NCI-H2029 treated with DMSO at 0.1 percent for 48 hours (cell line): ENCODE results near the gene ZNF536.
"Not testable (repeated sequence)": the region's sequence is repeated elsewhere in the genome, so short reads cannot be mapped to it uniquely, and the experiment has no call there.

ENCODE experiments used
- DNase-seq: peaks from one replicate; lab custom pipeline; 2025; lab: John Stamatoyannopoulos, UW

ZNF536 gene

DNA sequence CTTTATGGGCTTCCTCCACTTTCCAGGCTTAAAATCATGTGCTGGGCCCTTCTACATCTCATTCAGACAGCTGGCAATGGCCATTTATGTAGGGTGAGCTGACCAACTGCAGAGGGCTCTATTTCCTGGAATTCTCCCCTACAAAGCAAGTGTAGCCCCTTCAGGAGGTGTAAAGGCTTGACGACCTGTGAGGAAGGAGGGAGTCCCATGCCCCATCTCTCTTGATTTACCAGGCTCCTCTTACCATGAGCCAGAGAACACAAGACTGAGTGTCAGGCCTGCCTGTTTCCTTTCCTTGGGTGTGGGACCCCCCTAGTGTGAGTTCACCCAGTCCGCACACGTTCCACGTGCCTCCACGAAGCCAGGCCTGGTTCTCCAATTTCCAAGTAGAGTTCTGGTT, 16.6 kb downstream of the ZNF536 start:
- DNase-seq, result no peak

DNA sequence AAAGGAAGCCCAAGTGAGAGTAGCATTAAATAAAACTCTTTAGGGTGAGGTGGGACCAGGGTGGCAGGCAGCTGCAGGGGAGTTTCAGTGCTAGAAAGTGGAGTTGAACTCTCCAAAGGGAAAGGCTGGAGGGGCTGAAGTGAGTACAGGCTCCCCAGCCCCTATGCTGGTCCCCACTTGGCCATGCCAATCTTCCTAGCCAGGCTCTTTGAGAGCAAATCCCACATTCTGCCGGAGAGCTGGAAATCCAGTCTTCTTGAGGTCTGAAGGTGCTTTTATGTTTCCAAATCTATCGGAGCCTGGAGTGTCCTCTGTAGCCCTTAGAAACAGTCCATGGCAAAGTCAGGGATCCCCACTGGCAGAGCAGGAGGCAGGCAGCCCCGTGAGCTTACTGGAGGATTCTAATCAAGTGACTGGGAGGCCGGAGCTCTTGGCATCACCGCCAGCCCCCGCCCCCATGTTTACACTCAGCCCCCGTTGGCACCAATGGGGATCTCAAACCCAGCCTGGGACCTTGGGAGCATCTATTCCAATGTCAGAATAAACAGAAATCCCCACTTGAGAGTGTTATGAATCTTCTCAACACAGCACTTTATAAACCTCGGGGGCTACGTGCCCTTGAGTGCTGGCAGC, 18.3 kb downstream of the ZNF536 start:
- no peak for DNase-seq

GRCh38 chr19:30391052-30391451, 18.9 kb downstream of the ZNF536 start:
- DNase-seq, result no peak

- no peak for DNase-seq
These were observed 19.7 kb downstream of the ZNF536 start for GRCh38 chr19:30391554-30392551.

- DNase-seq, result no peak
These were observed 20.9 kb downstream of the ZNF536 start for GRCh38 chr19:30393046-30393445.

- DNase-seq, result no peak
These were observed 21.7 kb downstream of the ZNF536 start for GRCh38 chr19:30393729-30394480.

- DNase-seq, result no peak
These were observed 22.4 kb downstream of the ZNF536 start for GRCh38 chr19:30394481-30395151.

DNA sequence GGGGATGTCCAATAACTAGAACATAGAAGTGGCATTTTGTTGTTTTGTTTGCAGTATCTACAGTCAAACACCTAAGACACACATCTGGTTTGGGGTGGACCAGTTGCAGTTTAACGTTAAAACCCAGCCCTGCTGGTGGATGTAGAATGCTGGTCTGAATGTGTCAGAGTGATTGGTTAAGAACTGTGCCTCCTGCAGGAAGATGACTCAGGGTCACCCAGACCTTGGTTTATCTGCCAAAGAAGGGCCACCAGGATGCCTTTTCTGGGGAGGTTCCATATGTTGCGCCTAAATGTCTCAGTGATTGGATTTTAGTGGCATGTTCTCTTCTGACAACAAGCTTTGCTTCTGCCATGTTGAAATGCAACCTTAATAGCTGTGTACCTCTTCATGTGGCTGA, 23.1 kb downstream of the ZNF536 start:
- no peak for DNase-seq

- not testable (repeated sequence) for DNase-seq
These were observed 26.4 kb downstream of the ZNF536 start for GRCh38 chr19:30398539-30398938.

GRCh38 chr19:30401956-30402355, 29.8 kb downstream of the ZNF536 start:
- DNase-seq, result no peak

DNA sequence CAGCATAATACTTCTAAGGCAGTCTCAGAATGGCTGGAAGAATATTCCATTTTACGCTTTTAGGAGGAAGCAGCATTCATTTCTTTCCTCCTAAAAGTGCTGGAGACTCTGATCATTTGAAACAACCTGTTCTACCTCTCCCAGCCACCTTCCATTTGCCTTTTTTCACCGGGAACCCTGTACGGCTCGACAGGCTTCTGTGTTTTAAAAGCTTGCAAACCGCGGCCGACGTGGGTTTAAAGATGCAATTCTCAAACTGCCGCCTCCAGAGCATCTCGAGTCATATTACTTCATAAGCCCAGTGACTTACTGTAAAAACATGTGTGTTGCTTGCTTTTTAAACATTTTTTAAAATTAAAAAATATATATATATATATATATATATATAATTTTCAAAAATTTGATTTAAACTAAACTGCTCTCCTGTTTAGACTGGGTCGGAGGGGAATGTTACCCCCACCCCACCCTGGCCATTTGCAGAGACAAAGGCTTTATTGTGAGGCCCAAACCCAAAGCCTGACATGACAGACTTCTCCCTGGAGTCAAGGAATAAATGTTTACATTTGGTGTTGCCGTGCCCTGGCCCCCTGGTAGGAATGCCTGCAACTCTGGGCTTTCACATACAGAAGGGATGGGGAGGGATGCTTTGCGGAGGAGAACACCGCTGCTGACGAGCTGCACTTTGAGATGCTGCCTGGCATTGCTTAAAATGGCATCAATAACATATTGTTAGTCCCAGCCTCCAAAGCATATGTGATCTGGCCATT, 30.4 kb downstream of the ZNF536 start:
- no peak for DNase-seq

- no peak for DNase-seq
These were observed 31.2 kb downstream of the ZNF536 start for GRCh38 chr19:30403203-30403985.

DNA sequence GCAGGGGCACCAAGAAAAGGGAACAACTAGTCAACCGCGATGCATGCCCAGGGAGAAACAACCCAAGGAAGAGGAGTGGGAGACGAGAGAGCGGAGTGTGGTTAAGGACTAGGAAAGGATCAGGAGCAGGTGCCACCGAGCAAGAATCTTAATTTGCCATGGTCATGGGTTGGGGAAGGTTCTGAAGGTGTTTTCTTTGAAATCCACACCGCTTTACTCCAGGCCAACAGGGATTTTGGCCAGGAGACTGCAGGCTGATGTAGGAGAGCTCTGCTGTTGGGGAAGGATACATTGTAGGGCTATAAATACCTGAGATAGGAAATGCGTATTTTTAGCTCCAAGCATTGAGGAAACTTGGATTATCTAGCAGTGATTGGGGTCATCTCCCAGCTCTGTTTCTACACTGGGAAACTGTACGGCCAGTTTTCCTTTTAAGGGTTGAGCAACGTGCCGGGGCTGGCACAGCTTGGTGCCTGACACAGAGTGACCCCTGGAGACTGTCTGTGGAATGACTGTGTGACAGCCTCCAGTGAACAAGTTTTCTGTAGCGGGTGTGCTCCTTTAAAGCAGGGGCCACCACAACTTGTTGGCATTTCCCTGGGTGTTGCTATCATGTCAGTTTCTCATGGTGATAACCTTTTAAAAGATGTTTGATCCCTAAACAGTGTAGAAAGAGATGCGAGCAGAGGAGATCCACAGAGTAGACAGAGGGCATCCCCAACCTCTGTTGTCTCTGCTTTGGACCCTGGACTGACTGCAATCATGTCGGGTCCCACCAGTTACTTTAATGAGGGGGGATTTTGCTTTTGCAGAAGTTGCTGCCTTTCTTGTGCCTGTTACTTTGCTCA, 34.3 kb downstream of the ZNF536 start:
- no peak for DNase-seq

DNA sequence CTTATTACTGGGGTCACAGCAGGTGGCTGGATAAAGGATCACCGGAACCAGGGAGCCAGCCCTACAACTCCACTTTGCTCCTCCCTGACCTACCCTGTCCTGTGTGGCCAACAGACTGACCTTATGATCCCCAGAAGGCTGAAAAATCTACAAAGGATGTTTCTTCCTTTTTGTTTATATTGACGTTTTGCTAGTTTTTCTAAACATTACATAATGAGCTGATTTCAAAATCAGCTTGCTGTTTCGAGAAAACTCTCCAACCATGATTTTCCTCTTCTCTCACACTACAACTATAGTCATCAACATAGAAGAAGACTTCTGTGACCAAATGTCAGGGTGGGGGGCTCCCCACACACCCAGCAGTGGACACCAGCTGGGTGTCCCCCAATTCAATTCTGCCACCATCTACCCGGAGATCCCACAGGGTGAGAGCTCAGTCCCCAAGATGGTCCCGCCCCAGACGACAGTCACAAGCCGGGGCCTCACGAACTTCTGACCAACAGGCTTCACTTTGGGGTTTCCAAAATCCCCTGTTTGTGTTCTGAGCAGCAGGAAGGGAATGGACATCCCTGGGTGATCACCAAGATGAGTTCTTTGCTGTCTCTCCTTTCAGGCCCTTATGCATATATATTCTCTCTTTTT, 35.0 kb downstream of the ZNF536 start:
- DNase-seq, result no peak

DNA sequence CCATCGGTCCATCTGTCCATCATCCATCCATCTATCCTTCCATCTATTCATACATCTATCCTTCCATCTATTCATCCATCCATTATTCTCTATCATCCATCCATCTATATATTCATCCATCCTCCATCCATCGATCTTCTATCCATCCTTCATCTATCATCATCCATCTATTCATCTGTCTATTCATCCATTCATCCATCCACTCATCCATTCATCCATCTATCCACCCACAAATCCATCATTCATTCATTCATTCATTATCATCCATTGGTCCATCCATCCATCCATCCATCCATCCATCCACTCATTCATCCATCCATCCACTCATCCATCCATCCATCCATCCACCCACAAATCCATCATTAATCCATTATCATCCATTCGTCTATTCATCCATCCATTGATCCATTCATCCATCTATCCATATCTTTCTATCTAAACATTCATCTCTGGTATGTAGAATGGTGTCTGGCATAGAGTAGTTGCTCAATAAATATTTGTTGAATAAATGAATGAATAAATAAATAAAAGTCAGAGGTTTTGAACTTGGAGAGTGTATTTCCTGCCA, 36.6 kb downstream of the ZNF536 start:
- DNase-seq, result no peak

GRCh38 chr19:30411714-30412113, 39.5 kb downstream of the ZNF536 start:
- no peak for DNase-seq

DNA sequence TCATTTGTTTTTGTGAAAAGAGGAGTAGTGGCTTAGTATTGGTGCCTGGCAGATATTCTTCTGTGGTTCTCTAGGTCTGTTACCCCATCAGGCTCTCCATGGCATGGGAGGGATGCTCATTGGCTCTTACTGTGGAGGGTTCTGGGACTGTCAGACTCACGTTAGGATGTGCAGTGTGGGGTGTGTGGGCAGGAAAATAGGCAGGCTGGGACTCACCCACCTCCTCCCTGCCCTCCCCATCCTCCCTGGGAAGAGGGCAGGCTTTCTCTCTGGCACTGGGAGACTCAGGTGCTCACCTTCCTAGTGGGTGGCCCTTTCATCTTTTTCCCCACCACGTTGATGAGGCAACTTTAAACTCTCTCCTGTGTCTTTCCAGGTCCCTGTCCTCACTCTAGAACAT, 44.2 kb downstream of the ZNF536 start:
- no peak for DNase-seq

DNA sequence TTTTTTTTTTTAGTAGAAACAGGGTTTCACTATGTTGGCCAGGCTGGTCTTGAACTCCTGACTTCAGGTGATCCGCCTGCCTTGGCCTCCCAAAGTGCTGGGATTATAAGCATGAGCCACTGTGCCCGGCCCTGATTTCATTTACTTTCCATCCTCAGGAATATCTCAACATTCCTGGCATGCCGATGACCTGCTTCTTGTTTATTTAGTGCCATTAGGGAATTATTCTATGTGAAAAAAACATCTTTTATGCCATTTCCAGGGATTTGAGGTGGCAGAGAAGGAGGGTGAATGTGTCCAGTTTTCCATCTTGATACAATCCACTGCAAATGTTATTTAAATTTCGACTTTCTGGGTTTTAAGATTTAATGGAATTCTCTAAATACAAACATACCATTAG, 45.0 kb downstream of the ZNF536 start:
- DNase-seq, result not testable (repeated sequence)
